Measurements from ENCODE around the gene MOB2. TPM values are rescaled to one million over a fixed set of nuclear protein-coding genes. Genes with fewer than 3 reads are reported as not detected.

MOB2 gene
- total RNA-seq, 1 donor from 2014 or later, result 50.4 TPM

DNA sequence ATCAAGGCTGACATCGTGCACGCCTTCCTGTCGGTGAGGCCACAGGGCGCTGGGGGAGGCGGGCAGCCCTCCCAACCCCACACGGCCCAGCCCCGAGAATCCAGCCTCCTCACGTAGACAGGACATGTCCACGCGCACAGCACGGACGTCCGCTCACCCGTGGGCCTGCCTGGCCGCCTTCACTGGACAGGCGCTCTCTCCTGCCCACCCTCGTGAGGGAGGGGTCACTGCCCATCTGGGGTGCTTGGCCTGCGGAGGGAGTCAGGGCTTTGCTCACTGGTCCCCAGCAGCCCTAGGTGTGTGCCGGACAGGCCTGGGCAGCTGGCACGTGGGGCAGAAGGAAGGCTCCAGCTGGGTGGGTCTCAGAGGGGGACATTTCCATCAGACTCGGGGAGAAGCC lies 32.0 kb downstream of the MOB2 start:
- peaks cover 26% of the 10 kb centered on the region for H3K4me1 ChIP-seq
- no peaks in the 10 kb centered on the region for H3K36me3 ChIP-seq
- H3K27ac ChIP-seq, result no peak overlapping the region
- peaks cover 31% of the 10 kb centered on the region for H3K27me3 ChIP-seq (ENCODE audit: low read depth)
- no peak for ATAC-seq
- DNase-seq, result no peak
- no peaks in the 10 kb centered on the region for H3K9me3 ChIP-seq
- intact Hi-C loops (cut with DNase I), result no loop called here
- TF ChIP-seq, protein P1, sequence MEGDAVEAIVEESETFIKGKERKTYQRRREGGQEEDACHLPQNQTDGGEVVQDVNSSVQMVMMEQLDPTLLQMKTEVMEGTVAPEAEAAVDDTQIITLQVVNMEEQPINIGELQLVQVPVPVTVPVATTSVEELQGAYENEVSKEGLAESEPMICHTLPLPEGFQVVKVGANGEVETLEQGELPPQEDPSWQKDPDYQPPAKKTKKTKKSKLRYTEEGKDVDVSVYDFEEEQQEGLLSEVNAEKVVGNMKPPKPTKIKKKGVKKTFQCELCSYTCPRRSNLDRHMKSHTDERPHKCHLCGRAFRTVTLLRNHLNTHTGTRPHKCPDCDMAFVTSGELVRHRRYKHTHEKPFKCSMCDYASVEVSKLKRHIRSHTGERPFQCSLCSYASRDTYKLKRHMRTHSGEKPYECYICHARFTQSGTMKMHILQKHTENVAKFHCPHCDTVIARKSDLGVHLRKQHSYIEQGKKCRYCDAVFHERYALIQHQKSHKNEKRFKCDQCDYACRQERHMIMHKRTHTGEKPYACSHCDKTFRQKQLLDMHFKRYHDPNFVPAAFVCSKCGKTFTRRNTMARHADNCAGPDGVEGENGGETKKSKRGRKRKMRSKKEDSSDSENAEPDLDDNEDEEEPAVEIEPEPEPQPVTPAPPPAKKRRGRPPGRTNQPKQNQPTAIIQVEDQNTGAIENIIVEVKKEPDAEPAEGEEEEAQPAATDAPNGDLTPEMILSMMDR (IDR thresholded peaks at IDR 0.05), result no peak
- H3K4me3 ChIP-seq, result no peak overlapping the region

DNA sequence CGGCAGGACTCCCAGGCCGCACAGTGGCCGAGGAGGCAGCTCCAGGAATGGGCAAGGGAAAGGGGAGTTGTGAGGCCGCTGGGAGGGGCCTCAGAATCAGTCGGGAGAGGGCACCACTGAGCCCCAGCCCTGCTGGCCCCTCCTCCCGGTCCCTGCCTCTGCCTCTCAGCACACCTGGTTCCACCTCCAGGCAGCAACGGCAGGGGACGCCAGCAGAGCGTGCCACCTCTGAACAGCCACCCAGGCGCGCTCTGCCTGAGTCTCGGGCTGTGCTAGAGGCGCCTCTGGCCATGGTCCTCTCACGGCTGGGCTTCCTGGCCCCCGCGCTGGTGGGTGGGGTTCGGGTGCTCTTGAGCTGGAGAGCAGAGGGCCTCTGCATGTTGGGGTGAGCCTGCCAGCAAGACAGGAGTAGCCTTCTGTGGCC lies 33.0 kb downstream of the MOB2 start:
- TF ChIP-seq, protein P1 (IDR thresholded peaks at IDR 0.05), result peak; percentile 19
- DNase-seq, result no peak
- H3K9me3 ChIP-seq, result no peaks in the 10 kb centered on the region
- no peak overlapping the region for H3K4me3 ChIP-seq
- H3K27me3 ChIP-seq (ENCODE audit: low read depth), result peaks cover 40% of the 10 kb centered on the region
- H3K36me3 ChIP-seq, result no peaks in the 10 kb centered on the region
- peak; percentile 14 to 68 for ATAC-seq
- H3K27ac ChIP-seq, result no peak overlapping the region
- H3K4me1 ChIP-seq, result peaks cover 19% of the 10 kb centered on the region
- intact Hi-C loops (cut with DNase I), result no loop called here

DNA sequence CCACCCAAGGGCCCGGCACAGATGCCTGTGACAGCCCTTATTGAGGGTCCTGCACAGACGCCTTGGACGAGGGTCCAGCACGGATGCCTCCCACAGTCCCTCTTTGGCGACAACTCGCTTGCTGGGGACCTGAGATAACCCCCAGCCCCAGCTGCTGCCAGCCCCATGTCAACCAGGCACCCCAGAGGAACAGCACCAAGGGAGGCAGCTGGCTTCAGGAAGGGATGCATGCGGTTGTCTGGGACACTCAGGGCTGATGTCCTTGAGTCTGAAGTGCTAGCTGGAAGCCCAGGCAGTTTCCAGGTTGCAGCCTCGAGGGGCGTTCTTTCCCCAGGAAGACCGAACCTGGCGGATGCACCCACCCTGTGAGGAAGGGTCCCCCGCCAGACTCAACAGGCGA lies 33.8 kb downstream of the MOB2 start:
- ATAC-seq, result no peak
- TF ChIP-seq, protein P1 (IDR thresholded peaks at IDR 0.05), result no peak

DNA sequence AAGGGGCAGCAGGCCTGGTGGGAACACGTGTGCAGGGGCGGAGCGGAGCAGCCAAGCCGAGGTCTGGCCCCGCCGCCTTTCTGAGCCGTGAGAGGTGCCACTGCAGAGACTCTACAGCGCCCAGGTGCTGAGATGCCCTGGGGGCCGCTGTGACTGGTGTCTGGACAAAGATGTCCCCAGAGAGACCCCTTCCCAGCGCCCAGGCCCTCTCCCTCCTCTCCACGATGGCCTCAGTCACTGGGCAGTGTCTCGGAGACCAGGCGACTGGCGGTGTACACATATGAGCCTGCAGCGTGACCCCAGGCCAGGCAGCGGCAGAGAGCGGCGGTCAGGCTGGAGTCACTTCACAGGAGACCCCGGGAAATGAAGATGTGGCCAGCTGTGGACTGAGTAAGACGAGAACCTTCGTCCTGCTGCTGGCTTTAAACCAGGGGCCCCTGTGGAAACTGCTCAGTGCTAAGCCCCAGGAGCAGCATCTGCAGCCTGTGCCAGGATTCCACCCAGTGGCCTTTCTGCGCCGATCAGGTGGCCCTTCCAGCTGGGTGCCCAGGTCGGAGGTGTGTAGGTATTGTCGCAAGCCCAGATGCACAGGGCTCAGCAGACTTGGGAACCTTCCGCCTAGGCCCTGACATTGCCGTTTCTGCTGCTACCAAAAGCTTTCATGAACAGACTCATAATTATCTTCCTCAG lies 34.7 kb downstream of the MOB2 start:
- Histone ChIP-seq H3K27ac (no peak overlapping the region), H3K4me3 (no peak overlapping the region), H3K9me3 (no peaks in the 10 kb centered on the region), H3K4me1 (peaks cover 8% of the 10 kb centered on the region), H3K36me3 (no peaks in the 10 kb centered on the region), H3K27me3 (ENCODE audit: low read depth) (peaks cover 57% of the 10 kb centered on the region)
- TF ChIP-seq, protein P1 (IDR thresholded peaks at IDR 0.05), result no peak
- ATAC-seq, result no peak
- intact Hi-C loops (cut with DNase I), result no loop called here
- no peak for DNase-seq

More for the DNA sequence above, 33.8 kb downstream of the MOB2 start:
- H3K4me1 ChIP-seq, result peaks cover 10% of the 10 kb centered on the region
- no peaks in the 10 kb centered on the region for H3K36me3 ChIP-seq
- peaks cover 49% of the 10 kb centered on the region for H3K27me3 ChIP-seq (ENCODE audit: low read depth)
- no peak overlapping the region for H3K27ac ChIP-seq
- H3K9me3 ChIP-seq, result no peaks in the 10 kb centered on the region
- H3K4me3 ChIP-seq, result no peak overlapping the region
- intact Hi-C loops (cut with DNase I), result no loop called here
- no peak for DNase-seq

DNA sequence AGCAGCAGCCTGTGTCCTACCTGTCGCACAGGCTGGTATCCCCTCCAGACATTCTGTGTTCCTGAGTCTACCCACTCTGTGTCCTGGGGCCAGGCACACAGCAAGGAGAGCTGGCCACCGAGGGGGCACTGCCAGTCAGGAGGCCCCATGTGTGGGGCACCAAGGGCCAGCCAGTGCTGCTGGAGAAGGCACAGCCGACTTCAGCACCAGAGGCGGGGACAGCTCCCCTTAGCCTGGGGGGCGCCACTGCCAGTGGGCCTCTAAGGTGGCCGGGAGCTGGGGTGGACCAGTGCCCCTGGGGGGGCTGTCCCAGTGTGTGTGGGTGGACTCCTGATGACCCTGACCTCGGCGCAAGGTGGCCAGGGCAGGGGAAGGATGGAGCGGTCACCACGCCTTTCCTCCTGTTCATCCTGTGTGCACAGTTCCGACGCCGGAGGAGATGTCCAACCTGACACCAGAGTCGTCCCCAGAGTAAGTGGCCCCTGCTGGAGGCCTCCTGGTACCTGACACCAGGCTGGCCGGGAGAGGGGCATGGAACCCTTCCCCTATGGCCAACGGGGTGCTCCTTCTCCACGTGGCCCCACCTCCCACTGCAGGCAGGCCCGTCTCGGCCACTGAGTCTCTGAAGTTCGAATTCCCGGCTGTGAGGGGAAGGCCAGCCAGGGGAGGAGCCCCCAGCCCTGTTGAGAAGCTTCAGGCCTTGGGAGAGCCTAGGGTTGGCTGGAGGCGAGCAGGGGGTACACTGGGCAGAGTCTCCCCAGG lies 35.4 kb downstream of the MOB2 start:
- no peaks in the 10 kb centered on the region for H3K9me3 ChIP-seq
- no peak overlapping the region for H3K27ac ChIP-seq
- peaks cover 8% of the 10 kb centered on the region for H3K4me1 ChIP-seq
- H3K36me3 ChIP-seq, result no peaks in the 10 kb centered on the region
- intact Hi-C loops (cut with DNase I), result no loop called here
- DNase-seq (no peak), ATAC-seq (no peak)
- TF ChIP-seq, protein P1 (IDR thresholded peaks at IDR 0.05), result no peak
- H3K27me3 ChIP-seq (ENCODE audit: low read depth), result peaks cover 63% of the 10 kb centered on the region
- no peak overlapping the region for H3K4me3 ChIP-seq

Measured in lower lobe of right lung (tissue), 2 donors.